ENCODE results near the gene PTPN2. TPM values are rescaled to one million over a fixed set of nuclear protein-coding genes. Genes with fewer than 3 reads are reported as not detected.
A peak's percentile ranks its signal among the peaks of the same experiment; 100 is the strongest.

PTPN2 gene
- total RNA-seq, 2 experiments from 2014 or later = 49.4 to 53.8 TPM

DNA sequence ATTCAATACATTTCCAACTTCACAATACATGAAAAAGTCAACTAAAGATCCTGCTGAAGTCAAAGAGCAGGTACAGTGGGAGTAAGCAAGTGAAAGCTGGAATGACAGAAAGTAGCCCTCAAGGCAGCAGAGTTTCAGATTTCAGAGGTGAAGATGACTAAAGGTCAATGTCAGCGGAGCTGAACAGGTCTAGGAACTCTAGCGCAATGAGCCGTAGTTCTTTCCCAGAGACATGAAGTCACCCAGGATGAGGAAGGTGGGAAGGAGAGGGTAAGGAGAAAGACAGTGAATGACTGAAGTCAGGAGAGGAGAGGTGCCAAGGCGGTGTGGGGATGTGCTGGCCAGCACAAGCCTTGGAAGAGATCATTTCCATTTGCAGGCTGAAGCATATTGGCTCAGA is 28.1 kb downstream of the PTPN2 start:
- no peak overlapping the region for H3K27ac ChIP-seq (ENCODE audit: low read depth in 1 of 2, low read length in 2 of 2)
- H3K4me3 Mint-ChIP-seq = no peak overlapping the region
- H3K9me3 ChIP-seq (ENCODE audit: control insufficient read depth in 1 of 2, insufficient read depth in 1 of 2, low read length in 2 of 2) = no peaks in the 10 kb centered on the region
- H3K4me1 Mint-ChIP-seq (ENCODE audit: low read depth) = peaks cover 60% of the 10 kb centered on the region
- CTCF ChIA-PET = no interaction called here
- peaks cover 4% of the 10 kb centered on the region for H3K36me3 ChIP-seq (ENCODE audit: insufficient read depth, low read length)
- no peak for ATAC-seq (ENCODE audit: poor library complexity)
- H3K27ac Mint-ChIP-seq = peak overlapping the region; percentile 69
- intact Hi-C loops (cut with DNase I, micrococcal nuclease) = no loop called here
- no peaks in the 10 kb centered on the region for H3K9me3 Mint-ChIP-seq
- peaks cover 3% of the 10 kb centered on the region for H3K4me1 ChIP-seq (ENCODE audit: insufficient read depth, low read length)
- POLR2A ChIA-PET = interaction anchor here (1.5 kb wide), 1 partner anchor 28 kb away, joined by 4 read pairs; the partner anchor contains the start of gene PTPN2
- no peak for DNase-seq
- no peaks in the 10 kb centered on the region for H3K27me3 ChIP-seq (ENCODE audit: control insufficient read depth in 1 of 2, insufficient read depth in 2 of 2, low read length in 2 of 2)
- H3K27me3 Mint-ChIP-seq = no peaks in the 10 kb centered on the region
- TF ChIP-seq CTCF (IDR thresholded peaks at IDR 0.05) = no peak
- H3K36me3 Mint-ChIP-seq (ENCODE audit: low read depth) = peaks cover 72% of the 10 kb centered on the region
- no peak overlapping the region for H3K4me3 ChIP-seq (ENCODE audit: low read length)

- Histone ChIP-seq H3K4me1 (ENCODE audit: insufficient read depth, low read length) (peaks cover 3% of the 10 kb centered on the region), H3K4me3 (ENCODE audit: low read length) (no peak overlapping the region), H3K27me3 (ENCODE audit: control insufficient read depth in 1 of 2, insufficient read depth in 2 of 2, low read length in 2 of 2) (no peaks in the 10 kb centered on the region), H3K9me3 (ENCODE audit: control insufficient read depth in 1 of 2, insufficient read depth in 1 of 2, low read length in 2 of 2) (no peaks in the 10 kb centered on the region), H3K27ac (ENCODE audit: low read depth in 1 of 2, low read length in 2 of 2) (no peak overlapping the region), H3K36me3 (ENCODE audit: insufficient read depth, low read length) (peaks cover 13% of the 10 kb centered on the region)
- no peak for ATAC-seq (ENCODE audit: poor library complexity)
- no peak for TF ChIP-seq CTCF (IDR thresholded peaks at IDR 0.05)
- no peaks in the 10 kb centered on the region for H3K9me3 Mint-ChIP-seq
- intact Hi-C loops (cut with DNase I, micrococcal nuclease) = no loop called here
- ChIA-PET CTCF (no interaction called here), POLR2A (interaction anchor here (1.3 to 1.4 kb wide), 2 partner anchors 8 to 13 kb away, joined by 4 to 6 read pairs; no protein-coding TSS in a partner anchor)
- no peak for DNase-seq
- no peak overlapping the region for H3K27ac Mint-ChIP-seq
- no peak overlapping the region for H3K4me3 Mint-ChIP-seq
- H3K4me1 Mint-ChIP-seq (ENCODE audit: low read depth) = peaks cover 55% of the 10 kb centered on the region
- no peaks in the 10 kb centered on the region for H3K27me3 Mint-ChIP-seq
- H3K36me3 Mint-ChIP-seq (ENCODE audit: low read depth) = peaks cover 74% of the 10 kb centered on the region
Observed at GRCh38 chr18:12852566-12853315, 31.3 kb downstream of the PTPN2 start.

DNA sequence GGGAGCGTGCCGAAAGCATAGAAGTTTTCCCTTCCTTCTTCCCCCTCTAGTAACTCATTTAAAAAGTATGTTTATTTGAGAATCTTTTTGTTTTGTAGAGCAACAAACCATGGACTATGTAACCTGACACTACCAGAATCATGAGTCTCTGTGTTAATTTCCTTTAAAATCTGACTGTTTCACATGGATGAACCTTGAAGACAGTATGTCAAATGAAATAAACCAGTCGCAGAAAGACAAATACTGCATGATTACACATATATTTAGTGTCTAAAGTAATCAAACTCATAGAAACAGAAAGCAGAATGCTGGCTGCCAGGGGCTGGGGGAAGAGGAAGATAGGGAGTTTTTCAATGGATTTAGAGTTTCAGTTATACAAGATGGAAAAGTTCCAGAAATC is 32.3 kb downstream of the PTPN2 start:
- CTCF ChIA-PET = no interaction called here
- H3K27me3 Mint-ChIP-seq = no peaks in the 10 kb centered on the region
- H3K4me1 ChIP-seq (ENCODE audit: insufficient read depth, low read length) = no peaks in the 10 kb centered on the region
- peaks cover 74% of the 10 kb centered on the region for H3K36me3 Mint-ChIP-seq (ENCODE audit: low read depth)
- no peaks in the 10 kb centered on the region for H3K9me3 Mint-ChIP-seq
- H3K4me3 ChIP-seq (ENCODE audit: low read length) = no peak overlapping the region
- no peak overlapping the region for H3K4me3 Mint-ChIP-seq
- H3K27ac Mint-ChIP-seq = no peak overlapping the region
- no peak for ATAC-seq (ENCODE audit: poor library complexity)
- H3K9me3 ChIP-seq (ENCODE audit: control insufficient read depth in 1 of 2, insufficient read depth in 1 of 2, low read length in 2 of 2) = no peaks in the 10 kb centered on the region
- peaks cover 13% of the 10 kb centered on the region for H3K36me3 ChIP-seq (ENCODE audit: insufficient read depth, low read length)
- H3K27me3 ChIP-seq (ENCODE audit: control insufficient read depth in 1 of 2, insufficient read depth in 2 of 2, low read length in 2 of 2) = no peaks in the 10 kb centered on the region
- intact Hi-C loops (cut with DNase I, micrococcal nuclease) = no loop called here
- no peak overlapping the region for H3K27ac ChIP-seq (ENCODE audit: low read depth in 1 of 2, low read length in 2 of 2)
- POLR2A ChIA-PET = no interaction called here
- DNase-seq = no peak
- no peak for TF ChIP-seq CTCF (IDR thresholded peaks at IDR 0.05)
- H3K4me1 Mint-ChIP-seq (ENCODE audit: low read depth) = peaks cover 53% of the 10 kb centered on the region

Measured in CD4-positive, alpha-beta T cell (primary cell).